ENCODE measurements around the gene TBATA. TPM values are rescaled to one million over a fixed set of nuclear protein-coding genes. Genes with fewer than 3 reads are reported as not detected.

The TBATA gene
- total and polyA plus RNA-seq, 4 donors = not detected

DNA sequence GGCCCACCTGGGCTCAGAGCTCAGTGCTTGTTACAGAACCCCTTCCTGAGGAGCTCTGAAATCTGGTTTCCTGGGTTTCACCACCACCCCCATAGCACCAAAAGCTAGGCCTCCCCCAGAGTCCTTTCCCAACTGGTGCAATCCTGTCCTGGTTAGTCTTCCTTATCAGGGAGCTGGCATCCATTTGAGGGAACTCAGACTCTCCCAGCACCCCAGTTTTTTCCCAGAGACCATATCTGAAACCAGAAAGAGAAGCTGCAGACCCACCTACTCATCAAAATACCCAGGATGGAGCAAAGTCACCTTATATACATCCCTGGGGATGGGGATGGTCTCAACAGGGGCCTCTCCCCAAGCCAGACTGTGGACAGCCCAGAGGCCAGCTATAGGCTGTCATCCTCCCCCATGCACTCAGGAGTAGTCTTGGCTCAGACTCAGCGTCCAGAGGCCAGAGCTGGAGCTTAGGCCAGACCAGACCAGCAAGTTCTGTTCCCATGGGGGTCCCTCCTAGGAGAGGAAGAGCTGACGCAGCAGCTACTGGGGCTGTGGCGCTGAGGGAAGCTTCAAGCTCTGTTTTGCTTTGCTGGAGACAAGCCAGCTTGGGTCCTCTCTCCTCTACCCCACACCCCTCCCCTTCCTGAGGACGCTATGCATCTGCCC, 3.0 kb downstream of the TBATA start:
- Histone ChIP-seq H3K4me3 (ENCODE audit: low read depth in 1 of 3, low read length in 3 of 3) (no peak overlapping the region), H3K27ac (ENCODE audit: low read depth in 1 of 2, low read length in 2 of 2) (no peak overlapping the region), H3K9me3 (ENCODE audit: control insufficient read depth in 4 of 4, low read length in 3 of 4) (no peaks in the 10 kb centered on the region), H3K27me3 (ENCODE audit: control insufficient read depth in 4 of 4, insufficient read depth in 4 of 4, low read length in 3 of 4) (no peaks in the 10 kb centered on the region), H3K36me3 (ENCODE audit: control insufficient read depth in 4 of 4, insufficient read depth in 3 of 4, low read depth in 1 of 4, low read length in 3 of 4) (no peaks in the 10 kb centered on the region), H3K9ac (ENCODE audit: low read depth in 1 of 2, low read length in 2 of 2) (no peak overlapping the region), H3K4me1 (ENCODE audit: control insufficient read depth in 4 of 4, insufficient read depth in 4 of 4, low read length in 3 of 4) (no peaks in the 10 kb centered on the region)
- DNase-seq (ENCODE audit: low spot score) = peak; percentile 26
- whole genome bisulfite sequencing = 81% methylated on average over 4 of the region's 4 CpGs
- TF ChIP-seq, protein P1, sequence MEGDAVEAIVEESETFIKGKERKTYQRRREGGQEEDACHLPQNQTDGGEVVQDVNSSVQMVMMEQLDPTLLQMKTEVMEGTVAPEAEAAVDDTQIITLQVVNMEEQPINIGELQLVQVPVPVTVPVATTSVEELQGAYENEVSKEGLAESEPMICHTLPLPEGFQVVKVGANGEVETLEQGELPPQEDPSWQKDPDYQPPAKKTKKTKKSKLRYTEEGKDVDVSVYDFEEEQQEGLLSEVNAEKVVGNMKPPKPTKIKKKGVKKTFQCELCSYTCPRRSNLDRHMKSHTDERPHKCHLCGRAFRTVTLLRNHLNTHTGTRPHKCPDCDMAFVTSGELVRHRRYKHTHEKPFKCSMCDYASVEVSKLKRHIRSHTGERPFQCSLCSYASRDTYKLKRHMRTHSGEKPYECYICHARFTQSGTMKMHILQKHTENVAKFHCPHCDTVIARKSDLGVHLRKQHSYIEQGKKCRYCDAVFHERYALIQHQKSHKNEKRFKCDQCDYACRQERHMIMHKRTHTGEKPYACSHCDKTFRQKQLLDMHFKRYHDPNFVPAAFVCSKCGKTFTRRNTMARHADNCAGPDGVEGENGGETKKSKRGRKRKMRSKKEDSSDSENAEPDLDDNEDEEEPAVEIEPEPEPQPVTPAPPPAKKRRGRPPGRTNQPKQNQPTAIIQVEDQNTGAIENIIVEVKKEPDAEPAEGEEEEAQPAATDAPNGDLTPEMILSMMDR (IDR thresholded peaks at IDR 0.05; ENCODE audit: low read depth, low read length, missing input control) = no peak
- TF ChIP-seq RAD21 (IDR thresholded peaks at IDR 0.05) (no peak), HNF4G (IDR thresholded peaks at IDR 0.05) (no peak), YY1 (IDR thresholded peaks at IDR 0.05) (no peak), GABPA (IDR thresholded peaks at IDR 0.05 in 1 of 2, conservative IDR thresholded peaks at IDR 0.05 in 1 of 2) (no peak)
- TF ChIP-seq, protein P2, sequence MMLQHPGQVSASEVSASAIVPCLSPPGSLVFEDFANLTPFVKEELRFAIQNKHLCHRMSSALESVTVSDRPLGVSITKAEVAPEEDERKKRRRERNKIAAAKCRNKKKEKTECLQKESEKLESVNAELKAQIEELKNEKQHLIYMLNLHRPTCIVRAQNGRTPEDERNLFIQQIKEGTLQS (IDR thresholded peaks at IDR 0.05) = no peak

DNA sequence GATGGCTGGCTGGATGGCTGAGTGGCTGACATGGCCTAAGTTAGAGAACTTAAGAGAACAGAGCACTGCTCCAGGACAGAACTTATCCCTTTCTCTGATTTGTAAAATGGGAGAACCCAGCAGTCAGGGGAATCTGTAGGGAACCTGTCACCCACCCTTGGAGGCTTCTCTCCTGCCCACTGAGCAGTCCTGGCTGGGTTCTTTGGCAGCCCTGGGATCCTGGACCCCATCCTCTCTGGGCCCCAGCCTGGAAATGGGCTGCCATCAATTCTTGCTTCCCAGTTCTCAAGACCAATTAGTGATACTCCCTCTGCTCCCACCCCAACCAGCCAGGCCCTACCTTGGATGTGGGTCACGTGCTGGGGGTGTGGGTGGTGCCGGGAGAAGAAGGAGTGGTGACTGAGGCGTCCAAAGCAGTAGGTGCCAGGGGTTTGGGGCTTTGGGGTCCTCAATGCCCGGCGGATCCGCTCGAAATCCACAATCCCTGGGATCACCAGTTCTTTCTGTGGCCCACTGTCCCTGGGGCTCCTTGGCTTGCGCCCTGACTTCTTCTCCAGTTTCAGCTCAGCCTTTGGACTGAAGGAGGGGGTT, 3.6 kb downstream of the TBATA start:
- H3K4me1 ChIP-seq (ENCODE audit: control insufficient read depth in 4 of 4, insufficient read depth in 4 of 4, low read length in 3 of 4) = no peaks in the 10 kb centered on the region
- no peak for DNase-seq (ENCODE audit: low spot score)
- WGBS = 95% methylated on average over 8 of the region's 8 CpGs
- no peak overlapping the region for H3K4me3 ChIP-seq (ENCODE audit: low read depth in 1 of 3, low read length in 3 of 3)
- H3K27me3 ChIP-seq (ENCODE audit: control insufficient read depth in 4 of 4, insufficient read depth in 4 of 4, low read length in 3 of 4) = no peaks in the 10 kb centered on the region
- no peak overlapping the region for H3K9ac ChIP-seq (ENCODE audit: low read depth in 1 of 2, low read length in 2 of 2)
- H3K36me3 ChIP-seq (ENCODE audit: control insufficient read depth in 4 of 4, insufficient read depth in 3 of 4, low read depth in 1 of 4, low read length in 3 of 4) = no peaks in the 10 kb centered on the region
- no peaks in the 10 kb centered on the region for H3K9me3 ChIP-seq (ENCODE audit: control insufficient read depth in 4 of 4, low read length in 3 of 4)
- no peak overlapping the region for H3K27ac ChIP-seq (ENCODE audit: low read depth in 1 of 2, low read length in 2 of 2)
- TF ChIP-seq, protein P3, sequence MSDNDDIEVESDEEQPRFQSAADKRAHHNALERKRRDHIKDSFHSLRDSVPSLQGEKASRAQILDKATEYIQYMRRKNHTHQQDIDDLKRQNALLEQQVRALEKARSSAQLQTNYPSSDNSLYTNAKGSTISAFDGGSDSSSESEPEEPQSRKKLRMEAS (IDR thresholded peaks at IDR 0.05) = no peak
- TF ChIP-seq RXRA (IDR thresholded peaks at IDR 0.05) = no peak

DNA sequence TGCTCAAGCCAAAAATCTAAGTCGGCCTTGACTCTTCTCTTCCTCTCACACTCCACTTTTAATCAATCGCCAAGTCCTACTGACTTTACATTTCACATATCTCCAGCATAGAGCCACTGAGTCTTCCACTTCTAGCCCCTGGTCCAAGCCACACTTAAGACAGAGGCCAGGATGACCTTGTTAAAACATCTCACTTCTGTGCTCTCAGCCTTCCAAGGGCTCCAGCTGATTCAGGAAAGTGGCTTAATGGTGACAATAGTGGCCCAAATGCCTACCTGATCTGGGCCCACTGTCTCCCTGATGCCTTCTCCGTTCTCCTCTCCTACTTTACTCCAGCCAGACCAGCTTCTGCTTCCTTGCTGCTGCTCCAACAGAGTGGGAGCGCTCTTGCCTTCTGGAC, 4.4 kb downstream of the TBATA start:
- WGBS = 95% methylated on average over 4 of the region's 4 CpGs
- DNase-seq (ENCODE audit: low spot score) = no peak
- no peak overlapping the region for H3K4me3 ChIP-seq (ENCODE audit: low read depth in 1 of 3, low read length in 3 of 3)
- H3K4me1 ChIP-seq (ENCODE audit: control insufficient read depth in 4 of 4, insufficient read depth in 4 of 4, low read length in 3 of 4) = no peaks in the 10 kb centered on the region
- no peaks in the 10 kb centered on the region for H3K36me3 ChIP-seq (ENCODE audit: control insufficient read depth in 4 of 4, insufficient read depth in 3 of 4, low read depth in 1 of 4, low read length in 3 of 4)
- no peaks in the 10 kb centered on the region for H3K9me3 ChIP-seq (ENCODE audit: control insufficient read depth in 4 of 4, low read length in 3 of 4)
- H3K27me3 ChIP-seq (ENCODE audit: control insufficient read depth in 4 of 4, insufficient read depth in 4 of 4, low read length in 3 of 4) = no peaks in the 10 kb centered on the region
- no peak overlapping the region for H3K9ac ChIP-seq (ENCODE audit: low read depth in 1 of 2, low read length in 2 of 2)
- no peak for TF ChIP-seq FOXA2 (IDR thresholded peaks at IDR 0.05)
- no peak for TF ChIP-seq GABPA (IDR thresholded peaks at IDR 0.05 in 1 of 2, conservative IDR thresholded peaks at IDR 0.05 in 1 of 2)
- TF ChIP-seq, protein P1 (IDR thresholded peaks at IDR 0.05; ENCODE audit: low read depth, low read length, missing input control) = no peak
- no peak overlapping the region for H3K27ac ChIP-seq (ENCODE audit: low read depth in 1 of 2, low read length in 2 of 2)

Measured in liver (tissue), 9 donors.